Stimulated activated CD4-positive, alpha-beta T cell treated with anti-CD3 and anti-CD28 coated beads, TNF-alpha, amount 100 ng/mL, for 1 hour (primary cell): Measurements from ENCODE around the gene C1QTNF3.

Source experiments
- DNase-seq, 3 donors: peaks; one replicate each; pipeline ENCODE4 v3.0.0-alpha.2; 2020; ENCODE audit warnings: low read depth in 3 of 3, low spot score in 1 of 3

Gene C1QTNF3

GRCh38 chr5:34001241-34001841, 41.7 kb downstream of the C1QTNF3 start:
- no peak for DNase-seq

- DNase-seq, result no peak
Measured at GRCh38 chr5:33999978-34000377, 43.0 kb downstream of the C1QTNF3 start.

GRCh38 chr5:33997331-33997983, 45.6 kb downstream of the C1QTNF3 start:
- DNase-seq, result no peak

GRCh38 chr5:33995865-33996264, 47.1 kb downstream of the C1QTNF3 start:
- DNase-seq, result no peak

GRCh38 chr5:33994845-33995244, 48.2 kb downstream of the C1QTNF3 start:
- DNase-seq, result no peak

GRCh38 chr5:33992864-33993263, 50.1 kb downstream of the C1QTNF3 start:
- no peak for DNase-seq

GRCh38 chr5:33985447-33985846, 57.6 kb downstream of the C1QTNF3 start:
- DNase-seq, result no peak

GRCh38 chr5:33984671-33985124, 58.3 kb downstream of the C1QTNF3 start, which contains the start of gene SLC45A2:
TSS of gene SLC45A2 (minus strand) at chr5:33984693. CDS start at chr5:33984583, 110 bp downstream.
- no peak for DNase-seq

GRCh38 chr5:33984178-33984577, 58.8 kb downstream of the C1QTNF3 start:
- DNase-seq, result no peak

GRCh38 chr5:33981408-33982162, 61.4 kb downstream of the C1QTNF3 start:
- DNase-seq, result no peak

- no peak for DNase-seq
Measured at GRCh38 chr5:33980030-33980429, 63.0 kb downstream of the C1QTNF3 start.

- DNase-seq, result no peak
Measured at GRCh38 chr5:33978306-33978705, 64.7 kb downstream of the C1QTNF3 start.

GRCh38 chr5:33976307-33976706, 66.7 kb downstream of the C1QTNF3 start:
- no peak for DNase-seq

GRCh38 chr5:33975852-33976251, 67.2 kb downstream of the C1QTNF3 start:
- DNase-seq, result no peak

- no peak for DNase-seq
Measured at GRCh38 chr5:33973271-33973670, 69.7 kb downstream of the C1QTNF3 start.

GRCh38 chr5:33969572-33970452, 73.2 kb downstream of the C1QTNF3 start:
- DNase-seq, result no peak

GRCh38 chr5:33968211-33969005, 74.6 kb downstream of the C1QTNF3 start:
- DNase-seq, result no peak
